ENCODE measurements around the gene SMIM13.

Gene SMIM13

DNA sequence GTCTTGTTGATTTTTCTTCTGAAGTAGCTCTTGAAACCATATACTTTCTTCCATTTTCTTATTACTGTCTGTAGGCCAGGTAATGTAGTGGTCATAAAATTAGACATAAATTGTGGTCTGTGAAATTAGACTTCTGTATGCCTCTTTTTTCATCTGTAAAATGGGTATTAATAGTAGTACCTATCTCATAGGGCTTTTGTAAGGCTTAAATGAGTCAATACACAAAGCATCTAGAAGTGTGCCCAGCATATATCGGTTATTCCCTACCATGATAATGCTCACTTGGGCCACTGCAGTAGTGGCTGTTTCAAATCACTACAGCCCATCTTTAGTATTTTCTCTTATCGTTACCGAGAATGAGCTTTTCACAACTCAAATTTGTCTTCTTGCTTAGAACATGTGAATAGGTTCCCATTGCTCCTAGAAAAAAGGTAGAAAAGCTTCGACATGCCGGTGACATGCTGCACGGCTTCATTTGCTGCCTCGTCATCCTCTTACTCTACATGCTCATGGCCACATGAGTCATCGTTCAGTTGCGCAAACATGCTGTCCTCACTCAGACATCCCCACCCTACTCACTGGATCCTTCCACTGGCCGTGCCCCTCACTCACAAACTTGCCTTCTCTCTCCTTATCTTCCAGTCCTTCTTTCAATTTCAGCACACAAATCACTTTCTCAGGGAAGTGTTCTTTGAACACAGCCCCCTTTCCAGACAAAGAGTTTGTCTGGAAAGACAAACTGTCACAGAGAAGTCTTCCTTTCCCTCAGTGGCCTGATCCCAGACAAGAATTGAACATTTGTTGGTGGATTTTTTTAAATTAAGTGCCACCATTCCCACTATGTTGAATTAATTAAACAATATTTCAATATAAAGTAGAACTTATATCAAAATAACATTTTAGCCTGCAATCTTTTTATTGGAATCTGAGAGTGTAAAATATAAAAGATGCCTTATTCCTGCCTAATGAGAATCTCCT, 50.0 kb downstream of the SMIM13 start:
- Histone ChIP-seq H3K9me3 (ENCODE audit: control insufficient read depth in 1 of 2, low read length in 2 of 2) (no peaks in the 10 kb centered on the region), H3K27ac (ENCODE audit: low read length) (no peak overlapping the region), H3K36me3 (ENCODE audit: control insufficient read depth in 1 of 2, insufficient read depth in 2 of 2, low read length in 2 of 2) (no peaks in the 10 kb centered on the region), H3K4me3 (ENCODE audit: low read depth in 1 of 2, low read length in 2 of 2) (no peak overlapping the region), H3K27me3 (ENCODE audit: low read depth, low read length) (no peaks in the 10 kb centered on the region), H3K4me1 (ENCODE audit: control insufficient read depth in 1 of 2, insufficient read depth in 2 of 2, low read length in 2 of 2) (no peaks in the 10 kb centered on the region)

DNA sequence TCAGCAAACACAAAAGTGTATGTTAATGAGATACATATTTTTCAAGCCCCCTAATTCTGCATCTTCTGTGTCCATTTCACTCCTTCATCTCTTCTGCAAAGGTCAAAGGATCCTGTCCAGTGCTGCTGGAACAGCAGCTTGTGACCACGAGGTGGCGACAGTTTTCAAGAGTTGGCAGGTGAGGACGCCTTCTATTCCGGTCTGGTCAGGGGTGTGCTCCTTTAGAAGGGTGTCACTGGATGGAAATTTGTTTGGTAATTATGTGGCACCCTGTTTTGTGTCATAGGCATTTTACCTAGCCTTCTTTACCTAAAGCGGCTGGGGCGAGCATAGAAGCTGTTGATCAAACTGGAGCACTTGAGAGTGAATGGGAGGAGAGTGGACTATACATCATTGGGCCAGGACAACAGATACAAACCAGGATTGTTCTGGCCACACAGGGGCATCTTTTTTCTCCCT, 50.8 kb downstream of the SMIM13 start:
- Histone ChIP-seq H3K36me3 (ENCODE audit: control insufficient read depth in 1 of 2, insufficient read depth in 2 of 2, low read length in 2 of 2) (no peaks in the 10 kb centered on the region), H3K4me1 (ENCODE audit: control insufficient read depth in 1 of 2, insufficient read depth in 2 of 2, low read length in 2 of 2) (no peaks in the 10 kb centered on the region), H3K4me3 (ENCODE audit: low read depth in 1 of 2, low read length in 2 of 2) (no peak overlapping the region), H3K27ac (ENCODE audit: low read length) (no peak overlapping the region), H3K27me3 (ENCODE audit: low read depth, low read length) (no peaks in the 10 kb centered on the region), H3K9me3 (ENCODE audit: control insufficient read depth in 1 of 2, low read length in 2 of 2) (no peaks in the 10 kb centered on the region)

DNA sequence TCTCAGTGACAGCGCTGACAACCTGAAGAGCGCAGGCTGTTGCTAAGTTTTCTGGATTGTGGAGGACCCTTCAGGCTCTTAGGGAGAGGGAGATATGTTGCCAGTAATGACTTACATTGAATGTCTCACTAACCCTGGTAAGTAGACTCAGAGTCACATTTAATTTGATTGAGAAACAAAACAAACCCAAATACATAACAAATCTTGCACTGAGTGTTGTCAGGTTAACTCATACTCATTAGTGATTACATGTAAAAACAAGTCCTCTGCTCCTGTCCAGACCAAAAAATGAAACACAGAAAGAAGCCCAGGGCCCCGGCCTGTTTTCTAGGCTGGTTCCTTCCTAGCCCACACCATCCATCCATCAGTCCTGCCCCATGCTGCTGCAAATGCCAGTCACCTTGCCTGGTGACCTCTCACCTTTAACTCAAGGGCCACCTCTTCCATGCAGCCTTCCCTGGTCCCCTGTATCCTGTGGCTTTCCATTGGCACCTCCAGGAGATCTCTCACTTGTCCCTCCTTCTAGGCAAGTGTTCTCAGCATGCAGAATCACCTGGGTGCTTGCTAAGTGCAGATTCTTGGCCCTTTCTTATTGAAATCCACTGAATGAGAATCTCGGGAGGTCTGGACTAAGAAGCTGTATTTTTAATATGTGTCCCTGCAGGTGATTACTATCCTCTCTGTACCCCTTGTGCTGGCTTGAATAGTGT, 52.6 kb downstream of the SMIM13 start:
- no peak overlapping the region for H3K4me3 ChIP-seq (ENCODE audit: low read depth in 1 of 2, low read length in 2 of 2)
- H3K4me1 ChIP-seq (ENCODE audit: control insufficient read depth in 1 of 2, insufficient read depth in 2 of 2, low read length in 2 of 2) = no peaks in the 10 kb centered on the region
- no peaks in the 10 kb centered on the region for H3K9me3 ChIP-seq (ENCODE audit: control insufficient read depth in 1 of 2, low read length in 2 of 2)

DNA sequence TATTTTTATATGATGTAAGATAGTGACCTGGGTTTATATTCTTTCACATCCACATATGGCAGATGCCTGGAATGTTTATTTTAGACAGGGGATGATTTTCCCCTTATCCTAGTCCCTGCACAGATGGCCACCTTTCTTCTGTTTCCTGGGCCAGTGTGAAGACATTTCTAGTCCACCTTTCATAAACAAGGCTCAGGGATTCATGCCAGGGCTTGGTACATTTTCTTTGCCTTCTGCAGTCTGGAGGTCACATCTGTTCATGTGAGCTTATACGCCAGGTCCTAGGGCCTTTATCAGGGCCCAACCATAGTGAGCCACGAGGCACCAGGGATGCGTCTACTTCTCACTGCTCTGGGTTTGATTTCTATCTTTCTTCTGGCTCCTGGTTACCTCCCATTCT, 55.9 kb downstream of the SMIM13 start:
- H3K36me3 ChIP-seq (ENCODE audit: control insufficient read depth in 1 of 2, insufficient read depth in 2 of 2, low read length in 2 of 2) = no peaks in the 10 kb centered on the region
- no peaks in the 10 kb centered on the region for H3K9me3 ChIP-seq (ENCODE audit: control insufficient read depth in 1 of 2, low read length in 2 of 2)
- no peaks in the 10 kb centered on the region for H3K4me1 ChIP-seq (ENCODE audit: control insufficient read depth in 1 of 2, insufficient read depth in 2 of 2, low read length in 2 of 2)
- no peak overlapping the region for H3K27ac ChIP-seq (ENCODE audit: low read length)
- H3K27me3 ChIP-seq (ENCODE audit: low read depth, low read length) = no peaks in the 10 kb centered on the region
- no peak overlapping the region for H3K4me3 ChIP-seq (ENCODE audit: low read depth in 1 of 2, low read length in 2 of 2)

More for the DNA sequence above, 52.6 kb downstream of the SMIM13 start:
- Histone ChIP-seq H3K27me3 (ENCODE audit: low read depth, low read length) (no peaks in the 10 kb centered on the region), H3K36me3 (ENCODE audit: control insufficient read depth in 1 of 2, insufficient read depth in 2 of 2, low read length in 2 of 2) (no peaks in the 10 kb centered on the region), H3K27ac (ENCODE audit: low read length) (no peak overlapping the region)

GRCh38 chr6:11151488-11151887, 57.9 kb downstream of the SMIM13 start:
- Histone ChIP-seq H3K4me3 (ENCODE audit: low read depth in 1 of 2, low read length in 2 of 2) (no peak overlapping the region), H3K9me3 (ENCODE audit: control insufficient read depth in 1 of 2, low read length in 2 of 2) (no peaks in the 10 kb centered on the region), H3K27me3 (ENCODE audit: low read depth, low read length) (no peaks in the 10 kb centered on the region)

DNA sequence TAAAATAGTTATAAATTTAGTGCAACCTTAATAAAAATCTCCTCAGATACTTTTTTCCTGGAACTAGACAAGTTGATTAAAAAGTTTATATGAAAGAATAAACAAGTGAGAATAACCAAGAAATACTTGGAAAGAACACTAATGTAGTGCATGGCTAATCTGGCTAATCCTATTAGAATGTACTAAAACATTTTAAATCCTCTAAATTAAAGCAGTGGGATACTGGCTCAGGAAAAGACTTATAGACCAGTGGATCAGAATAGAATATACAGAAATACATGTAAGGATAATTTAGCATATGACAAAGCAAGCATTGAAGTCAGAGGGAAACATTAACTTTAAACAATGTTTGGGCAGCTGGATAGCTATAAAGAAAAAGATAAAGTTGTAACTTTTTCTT, 58.9 kb downstream of the SMIM13 start:
- no peaks in the 10 kb centered on the region for H3K4me1 ChIP-seq (ENCODE audit: control insufficient read depth in 1 of 2, insufficient read depth in 2 of 2, low read length in 2 of 2)
- H3K27ac ChIP-seq (ENCODE audit: low read length) = no peak overlapping the region
- H3K36me3 ChIP-seq (ENCODE audit: control insufficient read depth in 1 of 2, insufficient read depth in 2 of 2, low read length in 2 of 2) = no peaks in the 10 kb centered on the region
- H3K4me3 ChIP-seq (ENCODE audit: low read depth in 1 of 2, low read length in 2 of 2) = no peak overlapping the region
- no peaks in the 10 kb centered on the region for H3K9me3 ChIP-seq (ENCODE audit: control insufficient read depth in 1 of 2, low read length in 2 of 2)
- no peaks in the 10 kb centered on the region for H3K27me3 ChIP-seq (ENCODE audit: low read depth, low read length)

More at GRCh38 chr6:11151488-11151887, 57.9 kb downstream of the SMIM13 start:
- Histone ChIP-seq H3K36me3 (ENCODE audit: control insufficient read depth in 1 of 2, insufficient read depth in 2 of 2, low read length in 2 of 2) (no peaks in the 10 kb centered on the region), H3K27ac (ENCODE audit: low read length) (no peak overlapping the region), H3K4me1 (ENCODE audit: control insufficient read depth in 1 of 2, insufficient read depth in 2 of 2, low read length in 2 of 2) (no peaks in the 10 kb centered on the region)

- no peak overlapping the region for H3K4me3 ChIP-seq (ENCODE audit: low read depth in 1 of 2, low read length in 2 of 2)
- H3K9me3 ChIP-seq (ENCODE audit: control insufficient read depth in 1 of 2, low read length in 2 of 2) = no peaks in the 10 kb centered on the region
- H3K27ac ChIP-seq (ENCODE audit: low read length) = no peak overlapping the region
- no peaks in the 10 kb centered on the region for H3K4me1 ChIP-seq (ENCODE audit: control insufficient read depth in 1 of 2, insufficient read depth in 2 of 2, low read length in 2 of 2)
- no peaks in the 10 kb centered on the region for H3K27me3 ChIP-seq (ENCODE audit: low read depth, low read length)
- H3K36me3 ChIP-seq (ENCODE audit: control insufficient read depth in 1 of 2, insufficient read depth in 2 of 2, low read length in 2 of 2) = no peaks in the 10 kb centered on the region
These were observed 59.8 kb downstream of the SMIM13 start for GRCh38 chr6:11153447-11153846.

DNA sequence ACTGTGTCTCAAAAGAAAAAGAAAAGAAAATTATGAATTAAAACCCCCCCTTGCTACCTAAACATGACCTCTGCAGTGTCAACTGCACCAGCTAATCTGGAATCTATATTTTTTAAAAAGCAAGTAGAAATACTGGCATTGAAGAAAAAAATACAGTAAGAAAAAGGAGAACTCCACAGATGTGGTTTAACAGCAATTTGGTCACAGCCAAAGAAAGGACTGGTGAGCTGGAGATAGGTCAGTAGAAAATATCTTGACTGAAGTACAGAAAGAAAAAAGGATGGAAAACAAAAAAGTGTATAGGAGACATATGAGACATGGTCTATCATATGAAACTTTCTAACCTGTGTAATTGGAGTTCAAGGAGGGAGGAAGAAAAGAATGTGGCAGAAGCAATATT, 62.0 kb downstream of the SMIM13 start:
- H3K9me3 ChIP-seq (ENCODE audit: control insufficient read depth in 1 of 2, low read length in 2 of 2) = no peaks in the 10 kb centered on the region
- H3K4me1 ChIP-seq (ENCODE audit: control insufficient read depth in 1 of 2, insufficient read depth in 2 of 2, low read length in 2 of 2) = no peaks in the 10 kb centered on the region
- H3K4me3 ChIP-seq (ENCODE audit: low read depth in 1 of 2, low read length in 2 of 2) = no peak overlapping the region
- no peak overlapping the region for H3K27ac ChIP-seq (ENCODE audit: low read length)
- H3K36me3 ChIP-seq (ENCODE audit: control insufficient read depth in 1 of 2, insufficient read depth in 2 of 2, low read length in 2 of 2) = no peaks in the 10 kb centered on the region
- H3K27me3 ChIP-seq (ENCODE audit: low read depth, low read length) = no peaks in the 10 kb centered on the region

GRCh38 chr6:11160199-11160598, 66.6 kb downstream of the SMIM13 start:
- Histone ChIP-seq H3K4me1 (ENCODE audit: control insufficient read depth in 1 of 2, insufficient read depth in 2 of 2, low read length in 2 of 2) (no peaks in the 10 kb centered on the region), H3K4me3 (ENCODE audit: low read depth in 1 of 2, low read length in 2 of 2) (no peak overlapping the region), H3K27me3 (ENCODE audit: low read depth, low read length) (no peaks in the 10 kb centered on the region), H3K9me3 (ENCODE audit: control insufficient read depth in 1 of 2, low read length in 2 of 2) (no peaks in the 10 kb centered on the region), H3K36me3 (ENCODE audit: control insufficient read depth in 1 of 2, insufficient read depth in 2 of 2, low read length in 2 of 2) (no peaks in the 10 kb centered on the region), H3K27ac (ENCODE audit: low read length) (no peak overlapping the region)

DNA sequence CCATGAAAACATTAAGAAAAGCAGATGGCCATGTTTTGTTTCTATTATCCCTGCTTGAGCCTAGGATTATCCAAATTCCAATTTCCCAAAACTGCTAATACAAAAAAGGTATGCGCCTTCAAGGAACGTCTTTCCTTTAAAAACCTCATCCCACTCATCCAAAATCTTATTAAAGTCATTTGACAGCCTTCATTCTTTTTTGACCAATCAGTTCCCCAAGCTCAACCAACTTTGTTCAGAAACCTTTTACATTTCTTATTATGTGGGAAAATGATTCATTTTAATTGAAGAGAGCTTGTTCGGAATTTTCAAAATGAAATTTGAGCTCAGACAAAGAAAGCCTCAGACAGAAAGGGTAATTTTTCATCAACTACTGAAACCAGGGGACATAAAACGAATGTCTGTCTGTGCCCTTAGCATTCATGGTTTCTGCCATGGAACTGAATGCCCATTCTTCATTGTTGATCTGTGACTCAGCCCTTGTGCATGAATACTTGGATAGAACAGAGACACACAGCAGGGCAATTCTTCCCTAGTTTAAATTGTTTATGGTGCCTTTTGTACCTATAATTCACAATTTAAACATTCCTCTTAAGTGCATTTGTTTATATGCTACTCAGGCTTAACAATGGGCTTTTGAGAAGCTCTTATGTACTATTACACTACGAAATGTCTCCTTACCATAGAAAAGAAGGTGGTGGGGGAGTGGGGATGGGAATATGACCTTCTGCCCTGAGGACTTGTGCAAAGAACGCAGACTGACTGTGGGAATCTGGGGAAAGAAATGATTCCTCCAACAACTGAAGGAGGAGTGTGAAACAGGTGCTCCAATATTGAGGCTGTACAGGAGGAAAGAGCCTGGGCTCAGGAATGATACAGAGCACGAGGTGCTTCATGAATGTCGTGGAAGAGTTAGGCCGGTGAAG, 67.7 kb downstream of the SMIM13 start:
- H3K4me3 ChIP-seq (ENCODE audit: low read depth in 1 of 2, low read length in 2 of 2) = no peak overlapping the region
- no peaks in the 10 kb centered on the region for H3K9me3 ChIP-seq (ENCODE audit: control insufficient read depth in 1 of 2, low read length in 2 of 2)
- no peak overlapping the region for H3K27ac ChIP-seq (ENCODE audit: low read length)
- H3K36me3 ChIP-seq (ENCODE audit: control insufficient read depth in 1 of 2, insufficient read depth in 2 of 2, low read length in 2 of 2) = no peaks in the 10 kb centered on the region
- H3K27me3 ChIP-seq (ENCODE audit: low read depth, low read length) = no peaks in the 10 kb centered on the region
- no peaks in the 10 kb centered on the region for H3K4me1 ChIP-seq (ENCODE audit: control insufficient read depth in 1 of 2, insufficient read depth in 2 of 2, low read length in 2 of 2)

GRCh38 chr6:11162262-11162661, 68.6 kb downstream of the SMIM13 start:
- Histone ChIP-seq H3K27ac (ENCODE audit: low read length) (no peak overlapping the region), H3K4me3 (ENCODE audit: low read depth in 1 of 2, low read length in 2 of 2) (no peak overlapping the region), H3K27me3 (ENCODE audit: low read depth, low read length) (no peaks in the 10 kb centered on the region), H3K4me1 (ENCODE audit: control insufficient read depth in 1 of 2, insufficient read depth in 2 of 2, low read length in 2 of 2) (no peaks in the 10 kb centered on the region), H3K36me3 (ENCODE audit: control insufficient read depth in 1 of 2, insufficient read depth in 2 of 2, low read length in 2 of 2) (no peaks in the 10 kb centered on the region), H3K9me3 (ENCODE audit: control insufficient read depth in 1 of 2, low read length in 2 of 2) (no peaks in the 10 kb centered on the region)
